ENCODE data around the gene TMTC2.

Gene TMTC2

DNA sequence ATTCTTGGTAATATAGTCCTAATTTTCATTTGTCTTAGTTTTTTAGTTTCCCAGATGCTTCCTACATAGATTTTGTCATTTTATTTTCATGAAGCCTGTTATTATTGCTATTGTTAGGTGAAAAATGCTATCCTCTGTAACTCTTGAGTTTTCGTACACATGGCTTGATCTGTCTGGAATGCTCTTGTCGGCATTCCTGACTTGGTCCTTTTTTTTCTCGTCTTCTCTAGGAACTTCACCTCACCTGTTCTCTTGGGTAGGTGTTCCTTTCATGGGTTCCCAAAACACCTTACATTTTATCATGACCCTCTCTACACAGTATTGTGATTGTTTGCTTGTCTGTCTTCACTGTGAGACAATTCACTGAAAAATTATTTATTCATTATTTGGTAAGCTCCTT, 267.4 kb downstream of the TMTC2 start:
- DNase-seq (ENCODE audit: low spot score), result no peak

- no peak for DNase-seq (ENCODE audit: low spot score)
Measured at GRCh38 chr12:82954572-82954971, 267.9 kb downstream of the TMTC2 start.

GRCh38 chr12:82955043-82955442, 268.3 kb downstream of the TMTC2 start:
- no peak for DNase-seq (ENCODE audit: low spot score)

DNA sequence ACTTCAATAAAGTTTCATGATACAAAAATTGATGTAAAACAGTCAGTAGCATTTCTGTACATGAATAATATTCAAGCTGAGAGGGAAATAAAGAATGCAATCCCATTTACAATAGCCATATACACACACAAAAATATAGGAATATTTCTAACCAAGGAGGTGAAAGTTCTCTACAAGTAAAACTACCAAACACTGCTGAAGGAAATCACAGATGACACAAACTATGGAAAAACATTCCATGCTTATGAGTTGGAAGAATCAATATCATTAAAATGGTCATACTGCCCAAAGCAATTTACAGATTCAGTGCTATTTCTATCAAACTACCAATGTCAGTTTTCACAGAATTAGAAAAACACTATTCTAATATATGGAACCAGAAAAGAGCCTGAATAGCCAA, 272.3 kb downstream of the TMTC2 start:
- DNase-seq (ENCODE audit: low spot score), result no peak

GRCh38 chr12:82959821-82960220, 273.1 kb downstream of the TMTC2 start:
- DNase-seq (ENCODE audit: low spot score), result no peak

DNA sequence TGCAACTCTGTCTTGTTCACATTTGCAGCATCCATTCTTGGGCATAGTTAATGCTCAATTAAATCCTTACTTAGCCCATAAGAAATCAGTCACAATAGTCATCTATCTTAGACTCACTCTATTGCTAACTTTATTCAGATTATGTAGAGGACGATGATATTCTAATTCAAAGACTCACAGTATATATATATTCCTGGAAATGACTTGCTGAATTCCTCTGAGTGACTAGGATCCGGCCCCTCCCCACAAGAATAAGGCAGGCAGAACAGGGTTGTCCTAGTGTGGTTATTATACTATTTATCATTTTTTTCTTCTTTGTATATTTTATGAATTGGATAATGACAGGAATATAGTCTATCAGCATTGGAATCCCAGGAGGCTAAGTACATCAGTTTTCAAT, 275.1 kb downstream of the TMTC2 start:
- DNase-seq (ENCODE audit: low spot score), result no peak

DNA sequence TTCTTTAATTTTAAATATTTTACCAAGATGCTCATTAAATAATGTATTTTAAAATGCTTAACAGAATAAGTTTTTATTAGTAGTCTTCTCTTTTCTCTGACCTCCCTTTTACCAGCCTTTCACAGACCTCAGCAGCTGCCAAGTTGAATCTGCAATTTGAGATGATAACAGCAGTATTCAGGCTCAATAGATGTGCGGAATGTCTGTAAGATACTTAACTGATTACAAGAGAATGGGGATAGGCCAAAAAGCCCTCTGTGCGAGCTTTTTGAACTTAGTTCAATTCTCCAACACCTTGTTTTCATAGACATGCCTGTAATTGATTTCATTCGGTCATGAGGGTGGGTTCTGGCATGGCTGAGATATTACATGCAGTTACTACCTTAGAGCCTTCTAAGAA, 277.2 kb downstream of the TMTC2 start:
- no peak for DNase-seq (ENCODE audit: low spot score)

DNA sequence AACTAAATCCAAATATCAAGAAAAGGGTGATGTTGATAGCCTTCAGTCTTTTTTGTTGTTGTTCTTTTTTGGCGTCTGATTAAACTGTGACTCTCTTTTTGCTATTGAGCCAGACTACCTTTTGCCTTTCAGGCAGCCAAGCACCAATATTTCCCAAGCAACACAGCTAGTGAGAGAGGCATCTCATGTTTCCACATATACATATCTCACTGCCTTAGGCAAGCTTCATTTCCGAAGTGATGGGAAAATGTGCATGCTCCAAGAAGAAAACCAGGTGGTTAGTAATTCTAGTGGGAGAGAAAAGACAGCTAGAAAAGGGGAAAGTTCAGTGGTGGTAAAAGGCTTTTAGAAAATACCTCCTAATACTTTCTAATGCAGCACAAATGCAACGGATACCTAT, 277.7 kb downstream of the TMTC2 start:
- DNase-seq (ENCODE audit: low spot score), result no peak

DNA sequence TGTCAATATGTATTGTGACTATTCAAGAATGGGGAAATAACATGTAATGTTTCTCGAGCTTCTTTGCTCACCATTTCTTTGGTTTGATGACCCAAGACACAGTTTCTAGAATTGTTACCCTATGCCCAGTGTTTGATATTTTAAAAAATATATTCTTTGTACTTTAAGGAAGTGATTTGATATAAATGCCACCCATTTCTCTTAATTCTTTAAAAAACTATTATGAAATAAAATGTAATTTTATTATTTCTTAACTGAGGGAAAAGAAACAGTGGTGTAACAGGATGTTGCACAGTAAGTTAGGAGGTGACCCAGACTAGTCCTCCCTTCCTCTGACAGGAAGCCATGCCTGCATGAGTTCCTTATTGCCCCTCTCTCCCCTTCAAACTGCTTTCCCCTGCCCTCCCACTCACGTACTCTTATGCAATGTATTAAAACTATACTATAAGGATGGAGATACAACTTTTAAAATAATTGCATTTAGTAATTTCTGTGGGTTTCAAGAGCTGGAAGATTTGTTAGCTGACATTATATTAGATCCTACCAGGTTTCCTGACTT, 279.4 kb downstream of the TMTC2 start:
- no peak for DNase-seq (ENCODE audit: low spot score)

GRCh38 chr12:82968631-82969367, 282.1 kb downstream of the TMTC2 start:
- DNase-seq (ENCODE audit: low spot score), result no peak

GRCh38 chr12:82970614-82971013, 283.9 kb downstream of the TMTC2 start:
- DNase-seq (ENCODE audit: low spot score), result no peak

DNA sequence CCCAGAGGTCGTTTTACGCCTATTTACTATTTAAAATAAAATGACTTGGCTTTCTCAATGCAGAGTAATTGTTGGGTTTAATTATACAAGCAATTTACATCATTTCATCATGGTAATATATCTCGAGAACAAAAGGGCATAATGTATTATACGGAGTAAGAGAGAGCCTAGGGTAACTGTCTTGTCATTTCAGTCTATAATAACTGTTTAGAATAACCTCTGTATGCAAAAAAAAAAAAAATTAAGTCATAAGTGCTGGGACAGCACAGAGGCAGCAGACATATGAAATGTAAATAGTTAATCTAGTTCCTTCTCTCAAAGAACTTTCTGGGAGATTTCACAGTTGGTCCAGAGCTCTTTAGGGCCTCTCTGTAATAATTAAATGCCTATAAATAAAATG, 284.9 kb downstream of the TMTC2 start:
- no peak for DNase-seq (ENCODE audit: low spot score)

DNA sequence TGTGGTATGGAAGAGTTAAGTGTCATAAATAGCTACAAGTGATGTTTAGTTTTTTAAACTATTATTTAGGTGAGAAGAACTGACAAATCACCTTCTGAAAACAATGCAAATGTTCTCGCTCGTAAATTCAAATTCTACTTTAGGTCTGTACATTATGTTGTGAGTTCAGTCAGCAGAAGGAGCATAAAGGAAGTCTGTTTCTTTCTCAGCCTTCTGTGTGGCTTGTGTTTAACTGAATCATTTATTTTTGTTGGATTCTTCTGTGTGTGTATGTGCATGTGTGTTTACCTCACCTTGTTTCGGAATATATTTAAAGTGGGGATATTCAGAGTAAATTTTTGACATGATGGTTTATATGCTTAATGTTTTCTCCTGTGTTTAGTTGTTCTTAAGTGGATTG, 285.9 kb downstream of the TMTC2 start:
- DNase-seq (ENCODE audit: low spot score), result no peak

- DNase-seq (ENCODE audit: low spot score), result no peak
Measured at GRCh38 chr12:82973592-82973991, 286.9 kb downstream of the TMTC2 start.

- no peak for DNase-seq (ENCODE audit: low spot score)
Measured at GRCh38 chr12:82981150-82981549, 294.4 kb downstream of the TMTC2 start.

DNA sequence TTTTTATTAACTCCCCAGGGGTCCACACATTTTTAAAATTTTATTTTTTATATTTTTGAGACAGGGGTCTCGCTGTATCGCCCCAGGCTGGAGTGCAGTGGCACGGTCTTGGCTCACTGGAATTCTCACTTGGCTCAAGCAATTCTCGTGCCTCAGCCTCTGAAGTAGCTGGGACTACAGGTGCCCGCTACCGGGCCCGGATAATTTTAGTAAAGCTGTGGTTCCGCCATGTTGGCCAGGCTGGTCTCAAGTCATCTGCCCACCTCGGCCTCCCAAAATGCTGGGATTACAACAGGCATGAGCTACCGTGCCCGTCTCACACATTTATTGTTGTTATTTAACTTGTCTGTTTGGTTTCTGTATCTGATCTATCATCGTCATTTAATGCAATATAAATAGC, 307.4 kb downstream of the TMTC2 start:
- no peak for DNase-seq (ENCODE audit: low spot score)

GRCh38 chr12:82996168-82996812, 309.6 kb downstream of the TMTC2 start:
- DNase-seq (ENCODE audit: low spot score), result no peak

- no peak for DNase-seq (ENCODE audit: low spot score)
Measured at GRCh38 chr12:82998509-82998908, 311.8 kb downstream of the TMTC2 start.

DNA sequence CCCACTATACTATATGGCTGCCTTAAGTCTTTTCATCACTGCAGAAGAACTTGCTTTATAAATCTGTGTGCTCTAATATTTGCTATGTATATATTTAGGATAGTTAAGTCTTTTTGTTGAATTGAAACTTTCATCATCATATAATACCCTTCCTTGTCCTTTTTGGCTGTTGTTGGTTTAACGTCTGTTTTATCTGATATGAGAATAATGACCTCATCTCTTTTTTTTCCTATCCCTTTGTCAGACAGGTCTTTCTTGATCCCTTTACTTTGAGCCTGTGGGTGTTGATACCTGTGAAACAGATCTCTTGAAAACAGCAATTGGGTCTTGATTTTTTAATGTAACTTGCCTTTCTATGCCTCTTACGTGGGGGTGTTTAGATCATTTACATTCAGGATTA, 316.3 kb downstream of the TMTC2 start:
- DNase-seq (ENCODE audit: low spot score), result no peak

GRCh38 chr12:83005534-83006197, 319.0 kb downstream of the TMTC2 start:
- no peak for DNase-seq (ENCODE audit: low spot score)

- no peak for DNase-seq (ENCODE audit: low spot score)
Measured at GRCh38 chr12:83008703-83009102, 322.0 kb downstream of the TMTC2 start.

- DNase-seq (ENCODE audit: low spot score), result no peak
Measured at GRCh38 chr12:83010169-83010804, 323.6 kb downstream of the TMTC2 start.

Data from COLO829 (cell line).